ENCODE results near the gene FHOD3.

The FHOD3 gene

GRCh38 chr18:36297417-36298125, at the start of gene FHOD3:
FHOD3 (plus strand) TSS chr18:36297713; CDS start chr18:36297836, 123 bp downstream.
- Histone ChIP-seq H3K4me1 (ENCODE audit: insufficient read depth, low read length, poor library complexity, severe bottlenecking) (no peaks in the 10 kb centered on the region), H3F3A (ENCODE audit: low read depth) (no peaks in the 10 kb centered on the region), H3K9me3 (ENCODE audit: insufficient read depth, low read depth, low read length) (no peaks in the 10 kb centered on the region), H4K20me1 (ENCODE audit: insufficient read depth, low read length, poor library complexity, severe bottlenecking) (no peaks in the 10 kb centered on the region), H3K27me3 (ENCODE audit: insufficient read depth, low read length, poor library complexity, severe bottlenecking) (no peaks in the 10 kb centered on the region), H3K4me3 (ENCODE audit: low read length, poor library complexity, severe bottlenecking) (no peak within 1 kb of the TSS), H3K4me2 (ENCODE audit: low read depth, low read length, poor library complexity, severe bottlenecking) (no peak within 1 kb of the TSS), H2AFZ (ENCODE audit: low read length) (no peak within 1 kb of the TSS), H3K79me2 (ENCODE audit: insufficient read depth, low read length) (no peaks in the 10 kb centered on the region), H3K9me2 (replicated peaks; ENCODE audit: low read depth, low read length) (no peaks in the 10 kb centered on the region), H3K36me3 (ENCODE audit: insufficient read depth, low read length) (no peaks in the 10 kb centered on the region), H3K9ac (ENCODE audit: low read depth, low read length, poor library complexity, severe bottlenecking) (no peak within 1 kb of the TSS)
- TF ChIP-seq, protein P1, sequence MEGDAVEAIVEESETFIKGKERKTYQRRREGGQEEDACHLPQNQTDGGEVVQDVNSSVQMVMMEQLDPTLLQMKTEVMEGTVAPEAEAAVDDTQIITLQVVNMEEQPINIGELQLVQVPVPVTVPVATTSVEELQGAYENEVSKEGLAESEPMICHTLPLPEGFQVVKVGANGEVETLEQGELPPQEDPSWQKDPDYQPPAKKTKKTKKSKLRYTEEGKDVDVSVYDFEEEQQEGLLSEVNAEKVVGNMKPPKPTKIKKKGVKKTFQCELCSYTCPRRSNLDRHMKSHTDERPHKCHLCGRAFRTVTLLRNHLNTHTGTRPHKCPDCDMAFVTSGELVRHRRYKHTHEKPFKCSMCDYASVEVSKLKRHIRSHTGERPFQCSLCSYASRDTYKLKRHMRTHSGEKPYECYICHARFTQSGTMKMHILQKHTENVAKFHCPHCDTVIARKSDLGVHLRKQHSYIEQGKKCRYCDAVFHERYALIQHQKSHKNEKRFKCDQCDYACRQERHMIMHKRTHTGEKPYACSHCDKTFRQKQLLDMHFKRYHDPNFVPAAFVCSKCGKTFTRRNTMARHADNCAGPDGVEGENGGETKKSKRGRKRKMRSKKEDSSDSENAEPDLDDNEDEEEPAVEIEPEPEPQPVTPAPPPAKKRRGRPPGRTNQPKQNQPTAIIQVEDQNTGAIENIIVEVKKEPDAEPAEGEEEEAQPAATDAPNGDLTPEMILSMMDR (conservative IDR thresholded peaks at IDR 0.05; ENCODE audit: low read length): no peak
- TF ChIP-seq EZH2phosphoT487 (IDR thresholded peaks at IDR 0.05; ENCODE audit: borderline replicate concordance): no peak

DNA sequence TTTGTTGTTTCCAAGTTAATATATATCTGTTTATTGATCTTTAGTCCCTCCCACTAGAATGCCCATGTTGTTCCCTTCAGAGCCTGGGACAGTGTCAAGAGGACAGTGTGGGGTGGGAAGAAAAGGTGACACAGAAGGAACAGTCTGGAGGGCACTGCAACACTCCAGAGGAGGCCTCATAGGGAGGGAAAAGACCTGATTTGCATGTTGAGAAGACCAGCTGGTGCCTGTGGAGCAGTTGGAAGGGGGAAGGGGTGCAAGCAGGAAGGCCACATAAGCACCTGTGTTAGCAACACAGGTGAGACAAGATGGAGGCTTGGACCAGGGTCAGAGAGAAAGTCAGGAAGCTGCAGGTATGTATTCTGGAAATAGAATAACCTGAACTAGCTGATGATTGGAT, 48.1 kb upstream of the FHOD3 start:
- Histone ChIP-seq H3K79me2 (ENCODE audit: insufficient read depth, low read length) (no peaks in the 10 kb centered on the region), H3K36me3 (ENCODE audit: insufficient read depth, low read length) (no peaks in the 10 kb centered on the region), H3K9me2 (replicated peaks; ENCODE audit: low read depth, low read length) (no peaks in the 10 kb centered on the region), H2AFZ (ENCODE audit: low read length) (no peak overlapping the region), H3F3A (ENCODE audit: low read depth) (no peaks in the 10 kb centered on the region), H3K4me3 (ENCODE audit: low read length, poor library complexity, severe bottlenecking) (no peak overlapping the region), H3K9me3 (ENCODE audit: insufficient read depth, low read depth, low read length) (no peaks in the 10 kb centered on the region), H3K9ac (ENCODE audit: low read depth, low read length, poor library complexity, severe bottlenecking) (no peak overlapping the region), H3K4me1 (ENCODE audit: insufficient read depth, low read length, poor library complexity, severe bottlenecking) (no peaks in the 10 kb centered on the region), H4K20me1 (ENCODE audit: insufficient read depth, low read length, poor library complexity, severe bottlenecking) (no peaks in the 10 kb centered on the region), H3K4me2 (ENCODE audit: low read depth, low read length, poor library complexity, severe bottlenecking) (no peak overlapping the region), H3K27me3 (ENCODE audit: insufficient read depth, low read length, poor library complexity, severe bottlenecking) (no peaks in the 10 kb centered on the region)
- TF ChIP-seq, protein P1 (conservative IDR thresholded peaks at IDR 0.05; ENCODE audit: low read length): no peak
- TF ChIP-seq EZH2phosphoT487 (IDR thresholded peaks at IDR 0.05; ENCODE audit: borderline replicate concordance): no peak

DNA sequence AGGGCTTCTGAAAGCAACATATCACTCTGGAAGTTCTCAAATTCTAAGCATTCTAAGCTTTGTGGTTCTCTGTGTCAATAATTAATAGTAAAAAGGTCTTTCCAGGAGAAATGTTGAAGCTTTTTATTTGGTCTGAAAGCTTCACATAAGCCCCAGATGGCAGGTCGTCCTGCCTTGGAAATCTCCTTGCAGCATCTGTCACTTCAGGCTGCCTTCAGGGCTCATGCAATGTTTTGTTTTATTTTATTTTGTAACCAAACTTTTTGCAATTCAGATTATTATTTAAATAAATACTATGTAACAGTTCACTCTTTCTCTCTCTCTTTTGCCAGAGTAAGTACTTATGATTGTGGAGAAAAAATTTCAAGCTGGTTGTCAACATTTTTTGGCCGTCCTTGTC, 46.7 kb upstream of the FHOD3 start:
- H3K4me1 ChIP-seq (ENCODE audit: insufficient read depth, low read length, poor library complexity, severe bottlenecking): no peaks in the 10 kb centered on the region
- H3K9me2 ChIP-seq (replicated peaks; ENCODE audit: low read depth, low read length): no peaks in the 10 kb centered on the region
- no peak overlapping the region for H3K9ac ChIP-seq (ENCODE audit: low read depth, low read length, poor library complexity, severe bottlenecking)
- H3K4me3 ChIP-seq (ENCODE audit: low read length, poor library complexity, severe bottlenecking): no peak overlapping the region
- H3K27me3 ChIP-seq (ENCODE audit: insufficient read depth, low read length, poor library complexity, severe bottlenecking): no peaks in the 10 kb centered on the region
- H3K9me3 ChIP-seq (ENCODE audit: insufficient read depth, low read depth, low read length): no peaks in the 10 kb centered on the region
- H3K79me2 ChIP-seq (ENCODE audit: insufficient read depth, low read length): no peaks in the 10 kb centered on the region
- no peaks in the 10 kb centered on the region for H3F3A ChIP-seq (ENCODE audit: low read depth)
- no peaks in the 10 kb centered on the region for H3K36me3 ChIP-seq (ENCODE audit: insufficient read depth, low read length)
- H2AFZ ChIP-seq (ENCODE audit: low read length): no peak overlapping the region
- TF ChIP-seq, protein P1 (conservative IDR thresholded peaks at IDR 0.05; ENCODE audit: low read length): no peak
- no peak for TF ChIP-seq EZH2phosphoT487 (IDR thresholded peaks at IDR 0.05; ENCODE audit: borderline replicate concordance)
- H3K4me2 ChIP-seq (ENCODE audit: low read depth, low read length, poor library complexity, severe bottlenecking): no peak overlapping the region
- no peaks in the 10 kb centered on the region for H4K20me1 ChIP-seq (ENCODE audit: insufficient read depth, low read length, poor library complexity, severe bottlenecking)
